Renal cortex interstitium (tissue), 11 donors: ENCODE data around the gene BRICD5. TPM values are rescaled to one million over a fixed set of nuclear protein-coding genes. Genes with fewer than 3 reads are reported as not detected.

Source experiments
- DNase-seq, 11 donors: peaks; one replicate each; pipeline ENCODE4 v3.0.0-alpha.2; 2013; ENCODE audit warnings: low read depth in 9 of 11, low spot score in 4 of 11; ENCODE audit errors: extremely low read depth in 1 of 11
- polyA plus RNA-seq, 3 donors: library from polyadenylated mRNA; unstranded; fragments of 120-200 nt; gene quantifications; one replicate each; pipeline ENCODE4 v1.2.1, GENCODE V29; 2013; ENCODE audit not compliant: insufficient read length in 3 of 3

Gene BRICD5
- polyA plus RNA-seq, 3 donors: 4.5 to 11.0 (median 7.9) TPM

- DNase-seq: no peak
Measured at GRCh38 chr16:2190002-2190658, 20.5 kb downstream of the BRICD5 start.

GRCh38 chr16:2189252-2189893 lies 21.3 kb downstream of the BRICD5 start:
- DNase-seq: no peak

- DNase-seq: no peak
Measured at GRCh38 chr16:2188395-2188794, 22.3 kb downstream of the BRICD5 start.

GRCh38 chr16:2187212-2187611 lies 23.5 kb downstream of the BRICD5 start:
- no peak for DNase-seq

- no peak for DNase-seq
Measured at GRCh38 chr16:2186505-2186904, 24.2 kb downstream of the BRICD5 start.

GRCh38 chr16:2186064-2186463 lies 24.6 kb downstream of the BRICD5 start:
- no peak for DNase-seq

- no peak for DNase-seq
Measured at GRCh38 chr16:2184962-2185361, 25.7 kb downstream of the BRICD5 start.

- no peak for DNase-seq
Measured at GRCh38 chr16:2184346-2184745, 26.3 kb downstream of the BRICD5 start.

- no peak for DNase-seq
Measured at GRCh38 chr16:2183671-2184070, 27.0 kb downstream of the BRICD5 start.

- DNase-seq: no peak
Measured at GRCh38 chr16:2181952-2182351, 28.7 kb downstream of the BRICD5 start.

GRCh38 chr16:2180962-2181923 lies 29.4 kb downstream of the BRICD5 start:
- DNase-seq: no peak

GRCh38 chr16:2180461-2180860 lies 30.2 kb downstream of the BRICD5 start:
- no peak for DNase-seq

- DNase-seq: no peak
Measured at GRCh38 chr16:2179576-2179975, 31.1 kb downstream of the BRICD5 start.

GRCh38 chr16:2179107-2179501 lies 31.6 kb downstream of the BRICD5 start:
- no peak for DNase-seq

- DNase-seq: no peak
Measured at GRCh38 chr16:2178321-2179106, 32.1 kb downstream of the BRICD5 start.

GRCh38 chr16:2177561-2177960 lies 33.1 kb downstream of the BRICD5 start:
- no peak for DNase-seq

GRCh38 chr16:2177101-2177500 lies 33.6 kb downstream of the BRICD5 start:
- no peak for DNase-seq

- no peak for DNase-seq
Measured at GRCh38 chr16:2176047-2176446, 34.6 kb downstream of the BRICD5 start.

- no peak for DNase-seq
Measured at GRCh38 chr16:2175454-2175853, 35.2 kb downstream of the BRICD5 start.
